ENCODE data around the gene EIF5AL1.

DNA sequence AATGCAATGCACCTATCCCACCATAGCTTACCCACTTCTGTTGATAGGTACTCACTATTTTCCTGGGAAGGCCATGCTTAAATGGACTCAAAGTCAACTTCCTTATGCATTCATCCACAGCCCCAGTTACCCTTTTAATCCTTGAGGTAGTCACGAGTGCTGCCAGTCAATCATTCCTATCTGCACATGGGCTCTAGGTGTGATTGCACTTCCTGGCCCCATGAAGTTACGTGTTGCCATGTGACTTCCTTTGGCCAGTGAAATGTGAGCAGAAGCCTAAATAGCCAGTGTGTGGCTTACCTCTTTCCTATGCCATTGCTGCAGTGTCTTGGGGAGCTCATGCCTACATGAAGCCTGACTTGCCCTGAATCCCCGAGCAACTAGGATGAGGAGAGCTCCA, 23.5 kb upstream of the EIF5AL1 start:
- TF ChIP-seq, protein P1, sequence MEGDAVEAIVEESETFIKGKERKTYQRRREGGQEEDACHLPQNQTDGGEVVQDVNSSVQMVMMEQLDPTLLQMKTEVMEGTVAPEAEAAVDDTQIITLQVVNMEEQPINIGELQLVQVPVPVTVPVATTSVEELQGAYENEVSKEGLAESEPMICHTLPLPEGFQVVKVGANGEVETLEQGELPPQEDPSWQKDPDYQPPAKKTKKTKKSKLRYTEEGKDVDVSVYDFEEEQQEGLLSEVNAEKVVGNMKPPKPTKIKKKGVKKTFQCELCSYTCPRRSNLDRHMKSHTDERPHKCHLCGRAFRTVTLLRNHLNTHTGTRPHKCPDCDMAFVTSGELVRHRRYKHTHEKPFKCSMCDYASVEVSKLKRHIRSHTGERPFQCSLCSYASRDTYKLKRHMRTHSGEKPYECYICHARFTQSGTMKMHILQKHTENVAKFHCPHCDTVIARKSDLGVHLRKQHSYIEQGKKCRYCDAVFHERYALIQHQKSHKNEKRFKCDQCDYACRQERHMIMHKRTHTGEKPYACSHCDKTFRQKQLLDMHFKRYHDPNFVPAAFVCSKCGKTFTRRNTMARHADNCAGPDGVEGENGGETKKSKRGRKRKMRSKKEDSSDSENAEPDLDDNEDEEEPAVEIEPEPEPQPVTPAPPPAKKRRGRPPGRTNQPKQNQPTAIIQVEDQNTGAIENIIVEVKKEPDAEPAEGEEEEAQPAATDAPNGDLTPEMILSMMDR (conservative IDR thresholded peaks at IDR 0.05 in 1 of 2, IDR thresholded peaks at IDR 0.05 in 1 of 2; ENCODE audit: extremely low read depth in 1 of 2, insufficient read depth in 1 of 2, low read depth in 1 of 2, low read length in 2 of 2), result no peak
- no peak for TF ChIP-seq EZH2 (IDR thresholded peaks at IDR 0.05; ENCODE audit: borderline replicate concordance, low read length)

Data from mammary epithelial cell (primary cell).